K562 (cell line): ENCODE results near the gene HEATR1. TPM values are rescaled to one million over a fixed set of nuclear protein-coding genes. Genes with fewer than 3 reads are reported as not detected.

Experiments used
- ATAC-seq: fragments of 200-7000 bp; cut with Tn5 transposase; 3 replicates; pipeline ENCODE4 v1.9.1; 2020; ENCODE audit warnings: moderate library complexity
- BruUV-seq: library from RNA; stranded (reverse); fragments of 400-500 nt; replicated peaks from 2 replicates; lab custom pipeline; 2021; lab: Mats Ljungman, UMichigan
- CTCF ChIA-PET: fragments of 300-600 bp; formaldehyde crosslinking; extraction: SDS; loops from one replicate; lab custom pipeline; 2021; ENCODE audit warnings: low intra/inter-chr PET ratio; lab: Yijun Ruan, JAX
- POLR2A ChIA-PET: fragments of 300-600, 350-650 bp; sonication (Branson Sonifier 250); formaldehyde crosslinking; extraction: SDS; loops from one replicate; lab custom pipeline; 2021; ENCODE audit warnings: antibody characterized with exemption, inconsistent platforms; lab: Yijun Ruan, JAX
- DNase-seq, 4 experiments: peaks; one replicate each; pipeline versions ENCODE4 v3.0.0 to v3.0.0-alpha.2; 2011 to 2018; ENCODE audit warnings: low spot score in 3 of 4, mixed read lengths in 3 of 4; ENCODE audit errors: extremely low read depth in 1 of 4
- FAIRE-seq: peaks from 2 replicates; lab custom pipeline; 2011; peaks lifted over from hg19 to GRCh38; lab: Jason Lieb, UNC
- H2AFZ ChIP-seq: 2 replicates; pipeline ENCODE4 v1.6.0; 2011; ENCODE audit warnings: low read depth, low read length, control low read depth, inconsistent platforms
- H3K27ac ChIP-seq: fragments of 200-600 bp; 3 replicates; pipeline ENCODE4 v1.8.0; 2011; ENCODE audit warnings: low read depth, mild to moderate bottlenecking, control low read depth, inconsistent platforms, low read length, moderate library complexity, mixed read lengths; ENCODE audit errors: extremely low read depth
- H3K27me3 ChIP-seq, 2 experiments: fragments of 300-600 bp in 1 of 2; 2 replicates in 1 of 2; 3 replicates in 1 of 2; pipeline versions ENCODE4 v1.6.0 to v1.8.0; 2011; ENCODE audit warnings: inconsistent platforms in 2 of 2, low read length in 2 of 2, mild to moderate bottlenecking in 1 of 2, mixed read lengths in 1 of 2, moderate library complexity in 1 of 2; ENCODE audit not compliant: control insufficient read depth in 2 of 2, insufficient read depth in 2 of 2
- H3K36me3 ChIP-seq: fragments of 300-600 bp; 3 replicates; pipeline ENCODE4 v1.8.0; 2011; ENCODE audit warnings: mild to moderate bottlenecking, low read length, inconsistent platforms; ENCODE audit not compliant: control insufficient read depth, insufficient read depth
- H3K4me1 ChIP-seq, 2 experiments: fragments of 200-600 bp in 1 of 2; replicated peaks in 1 of 2; 2 replicates in 1 of 2; 3 replicates in 1 of 2; pipeline versions ENCODE4 v1.5.1 to v1.8.0; 2011; ENCODE audit warnings: inconsistent platforms in 2 of 2, low read length in 2 of 2, mild to moderate bottlenecking in 1 of 2, mixed read lengths in 1 of 2, moderate library complexity in 1 of 2; ENCODE audit not compliant: control insufficient read depth in 2 of 2, insufficient read depth in 2 of 2
- H3K4me2 ChIP-seq: 2 replicates; pipeline ENCODE4 v1.6.1; 2011; ENCODE audit warnings: low read length, control low read depth, inconsistent platforms, mixed read lengths; ENCODE audit not compliant: insufficient read depth
- H3K4me3 ChIP-seq: fragments of 200-600 bp; sonication (generic), shearing (Covaris generic); 2 replicates; pipeline ENCODE4 v1.5.1; 2016; ENCODE audit warnings: control low read depth, inconsistent platforms
- H3K79me2 ChIP-seq: fragments of 200-600 bp; 3 replicates; pipeline ENCODE4 v1.8.0; 2011; ENCODE audit warnings: low read length, inconsistent platforms; ENCODE audit not compliant: control insufficient read depth, insufficient read depth
- H3K9ac ChIP-seq, 2 experiments: 2 replicates each; pipeline versions ENCODE4 v1.6.0 to v1.6.1; 2011; ENCODE audit warnings: low read depth in 2 of 2, low read length in 2 of 2, control low read depth in 1 of 2, inconsistent platforms in 1 of 2, mild to moderate bottlenecking in 1 of 2, mixed read lengths in 1 of 2; ENCODE audit not compliant: insufficient read depth in 1 of 2
- H3K9me1 ChIP-seq: one replicate; pipeline ENCODE4 v1.6.0; 2011; ENCODE audit warnings: inconsistent platforms, mild to moderate bottlenecking, low read length, moderate library complexity; ENCODE audit not compliant: control insufficient read depth, insufficient read depth
- H3K9me3 ChIP-seq: replicated peaks from 2 replicates; pipeline ENCODE4 v1.5.1; 2011; ENCODE audit warnings: low read depth, low read length, inconsistent platforms; ENCODE audit not compliant: control insufficient read depth, insufficient read depth
- H4K20me1 ChIP-seq: replicated peaks from 2 replicates; pipeline ENCODE4 v1.6.1; 2011; ENCODE audit warnings: low read length, inconsistent platforms, mixed read lengths; ENCODE audit not compliant: control insufficient read depth, insufficient read depth
- ETV6 ChIP-seq, 3 experiments: fragments of 150-350 bp in 1 of 3; sonication (generic) in 1 of 3; formaldehyde crosslinking in 1 of 3; IDR thresholded peaks; 2 replicates each; pipeline versions ENCODE4 v1.6.1 to v1.8.0; 2014 to 2022; ENCODE audit warnings: borderline replicate concordance in 2 of 3, low read depth in 2 of 3, antibody characterized with exemption in 1 of 3, low read length in 1 of 3, mild to moderate bottlenecking in 1 of 3, missing genetic modification reagents in 1 of 3
- KLF1 ChIP-seq: fragments of 450-650 bp; IDR thresholded peaks from 2 replicates; pipeline ENCODE4 v1.6.1; 2016; ENCODE audit warnings: missing genetic modification characterization, missing compliant biosample characterization
- MEF2D ChIP-seq: conservative IDR thresholded peaks from 2 replicates; pipeline ENCODE4 v1.6.1; 2016; ENCODE audit warnings: low read depth, missing genetic modification characterization, missing compliant biosample characterization
- ZNF121 ChIP-seq: sonication (generic); formaldehyde crosslinking; conservative IDR thresholded peaks from 2 replicates; pipeline ENCODE4 v1.8.0; 2022; ENCODE audit warnings: missing genetic modification reagents
- ZNF589 ChIP-seq: fragments of 200-800 bp; sonication (Bioruptor generic); IDR thresholded peaks from 2 replicates; pipeline ENCODE4 v1.6.1; 2016; ENCODE audit warnings: low read depth, missing genetic modification characterization, missing compliant biosample characterization
- WGBS: fragments of 100-300 bp; shearing (Covaris generic); methylation state at CpG from one replicate; pipeline ENCODE4 v1.1.6; 2016; ENCODE audit warnings: low coverage, mixed read lengths; ENCODE audit not compliant: insufficient coverage; ENCODE audit errors: missing lambda C conversion rate; 5-methylcytosine and 5-hydroxymethylcytosine counted together
- in situ Hi-C: fragments of 300-500 bp; cut with MboI; formaldehyde crosslinking; loops from 4 replicates; pipeline ENCODE4 v1.15.0; 2018; ENCODE audit warnings: inconsistent platforms, mixed read lengths
- intact Hi-C: fragments of 100-400 bp; cut with micrococcal nuclease; formaldehyde crosslinking; loops from 2 replicates; pipeline ENCODE4 v1.14.2; 2022
- polyA plus RNA-seq, 8 experiments: library from polyadenylated mRNA; depleted of rRNA in 4 of 8; stranded (reverse) in 5 of 8; unstranded in 3 of 8; fragments of >200 nt; fragmentation: Nextera tagmentation in 2 of 8; fragmentation: Illumina TruSeq in 1 of 8; extraction: Ambion mirVana in 2 of 8; extraction: Trizol in 1 of 8; gene quantifications; 2 replicates each; pipeline versions ENCODE4 v1.2.1 to v1.2.3, GENCODE V29; 2011 to 2014; ENCODE audit warnings: inconsistent platforms in 1 of 8, missing spikeins in 1 of 8
- total RNA-seq, 7 experiments: library from RNA; depleted of rRNA in 6 of 7; stranded (reverse); fragments of >200 nt in 6 of 7; fragmentation: Illumina TruSeq in 2 of 7; extraction: Trizol in 2 of 7; gene quantifications; 2 replicates each; pipeline versions ENCODE4 v1.2.1 to v1.2.3, GENCODE V29; 2011 to 2021; ENCODE audit warnings: low replicate concordance in 1 of 7
- TF ChIP-seq, protein P1 (sequence below), 2 experiments: fragments of 450-650 bp; IDR thresholded peaks; 2 replicates each; pipeline ENCODE4 v1.6.1; 2016

The HEATR1 gene
- total and polyA plus RNA-seq, 9 of the 15 experiments (the other 6 are each of a cell fraction or from before 2014, with no cell fraction given) = 28.3 to 108 (median 50.9) TPM

DNA sequence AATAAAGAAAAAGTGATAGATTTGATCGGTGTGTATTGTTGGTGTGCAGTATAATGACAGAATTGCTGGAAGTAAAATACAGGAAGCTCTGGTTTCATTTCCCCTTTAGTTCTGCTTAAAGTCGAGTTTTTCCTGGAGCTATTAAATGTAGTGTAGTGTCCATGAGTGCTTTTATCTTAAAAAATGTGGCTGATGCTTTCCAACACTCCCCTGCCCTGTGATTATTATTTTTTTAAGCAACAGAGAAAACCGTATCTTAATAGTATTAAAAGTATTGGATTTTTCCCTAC lies 79.5 kb downstream of the HEATR1 start:
- POLR2A ChIA-PET = interaction anchor here (1.0 to 1.1 kb wide), 4 partner anchors 9 to 313 kb away, joined by 3 to 4 read pairs (median 3); no protein-coding TSS in a partner anchor
- peak overlapping the region; percentile 95 for H3K4me2 ChIP-seq
- no peak for DNase-seq
- TF ChIP-seq ETV6 (IDR thresholded peaks at IDR 0.05; ENCODE audit: borderline replicate concordance in 1 of 2, low read depth in 2 of 2, low read length in 1 of 2) = 0 out of 4 replicates have a peak, but pooled peaks of 1 of the 2 experiments have one; percentile 21
- no peak for TF ChIP-seq ETV6 (CRISPR knock-in tag; IDR thresholded peaks at IDR 0.05; ENCODE audit: borderline replicate concordance)
- no peak for TF ChIP-seq ZNF121 (CRISPR knock-in tag)
- 0 out of 2 replicates have a peak, but pooled peaks have one; percentile 5 for TF ChIP-seq ZNF589 (CRISPR knock-in tag)
- TF ChIP-seq, protein P1, sequence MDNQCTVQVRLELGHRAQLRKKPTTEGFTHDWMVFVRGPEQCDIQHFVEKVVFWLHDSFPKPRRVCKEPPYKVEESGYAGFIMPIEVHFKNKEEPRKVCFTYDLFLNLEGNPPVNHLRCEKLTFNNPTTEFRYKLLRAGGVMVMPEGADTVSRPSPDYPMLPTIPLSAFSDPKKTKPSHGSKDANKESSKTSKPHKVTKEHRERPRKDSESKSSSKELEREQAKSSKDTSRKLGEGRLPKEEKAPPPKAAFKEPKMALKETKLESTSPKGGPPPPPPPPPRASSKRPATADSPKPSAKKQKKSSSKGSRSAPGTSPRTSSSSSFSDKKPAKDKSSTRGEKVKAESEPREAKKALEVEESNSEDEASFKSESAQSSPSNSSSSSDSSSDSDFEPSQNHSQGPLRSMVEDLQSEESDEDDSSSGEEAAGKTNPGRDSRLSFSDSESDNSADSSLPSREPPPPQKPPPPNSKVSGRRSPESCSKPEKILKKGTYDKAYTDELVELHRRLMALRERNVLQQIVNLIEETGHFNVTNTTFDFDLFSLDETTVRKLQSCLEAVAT (IDR thresholded peaks at IDR 0.05) = 0 out of 4 replicates have a peak, but pooled peaks of 1 of the 2 experiments have one; percentile 7
- no peak for TF ChIP-seq KLF1
- 0 out of 2 replicates have a peak, but pooled peaks have one; percentile 5 for TF ChIP-seq MEF2D (tag)
- TF ChIP-seq, all 486 proteins: peak for 4
- H3K27me3 ChIP-seq = no peaks in the 10 kb centered on the region
- peaks cover 6 to 13% of the 10 kb centered on the region in 2 experiments; a peak in 4 of 5 replicates for H3K4me1 ChIP-seq
- H3K4me3 ChIP-seq = peak overlapping the region; percentile 91
- in situ Hi-C loops = no loop called here
- WGBS = 5% methylated on average over 3 of the region's 3 CpGs
- CTCF ChIA-PET = no interaction called here
- H2AFZ ChIP-seq = peak overlapping the region; percentile 97
- intact Hi-C loops = no loop called here
- FAIRE-seq = no peak
- H3K27ac ChIP-seq = peak overlapping the region; percentile 79
- H3K36me3 ChIP-seq = peaks cover 22% of the 10 kb centered on the region
- BruUV-seq = no TSS peak
- no peaks in the 10 kb centered on the region for H3K9me1 ChIP-seq
- peaks cover 22% of the 10 kb centered on the region for H3K79me2 ChIP-seq
- H3K9me3 ChIP-seq = no peaks in the 10 kb centered on the region
- no peak for ATAC-seq
- H4K20me1 ChIP-seq = no peaks in the 10 kb centered on the region
- peak overlapping the region in 1 of 2 experiments; percentile 85; a peak in 2 of 4 replicates for H3K9ac ChIP-seq
